Measurements from ENCODE around the gene ZBTB25.

Gene ZBTB25

DNA sequence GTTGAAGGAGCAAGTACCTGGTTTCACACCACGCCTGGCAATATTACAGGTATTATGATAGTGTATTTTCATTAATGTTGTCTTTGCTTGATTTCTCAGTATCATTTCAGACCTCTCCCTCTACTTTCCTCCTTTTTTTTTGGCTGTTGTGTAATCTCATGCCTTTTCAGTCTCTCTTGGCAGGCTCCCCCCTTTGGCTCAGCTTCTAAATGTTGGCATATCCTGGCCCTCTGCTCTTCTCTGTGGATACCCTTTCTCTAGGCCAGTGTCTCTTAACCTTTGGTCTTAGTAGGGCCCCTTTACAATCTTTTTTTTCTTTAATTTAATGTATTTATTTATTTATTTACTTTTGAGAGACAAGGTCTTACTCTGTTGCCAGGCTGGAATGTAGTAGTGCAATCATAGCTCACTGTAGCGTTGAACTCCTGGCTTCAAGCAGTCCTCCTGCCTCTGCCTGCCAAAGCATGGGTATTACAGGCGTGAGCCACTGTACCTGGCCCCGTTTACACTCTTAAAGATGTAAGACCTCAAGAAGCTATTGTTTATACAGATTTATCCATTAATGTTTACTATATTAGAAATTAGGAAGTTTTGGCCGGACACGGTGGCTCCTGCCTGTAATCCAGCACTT is 102.7 kb downstream of the ZBTB25 start:
- peaks cover 48% of the 10 kb centered on the region for H3K36me3 Mint-ChIP-seq (ENCODE audit: low read depth)

More for the DNA sequence above, 102.7 kb downstream of the ZBTB25 start:
- Mint-ChIP-seq H3K4me1 (no peaks in the 10 kb centered on the region), H3K27me3 (ENCODE audit: low read depth, poor library complexity) (no peaks in the 10 kb centered on the region), H3K4me3 (no peak overlapping the region), H3K9me3 (no peaks in the 10 kb centered on the region), H3K27ac (peak overlapping the region; percentile 5)
- TF ChIP-seq, protein P1, sequence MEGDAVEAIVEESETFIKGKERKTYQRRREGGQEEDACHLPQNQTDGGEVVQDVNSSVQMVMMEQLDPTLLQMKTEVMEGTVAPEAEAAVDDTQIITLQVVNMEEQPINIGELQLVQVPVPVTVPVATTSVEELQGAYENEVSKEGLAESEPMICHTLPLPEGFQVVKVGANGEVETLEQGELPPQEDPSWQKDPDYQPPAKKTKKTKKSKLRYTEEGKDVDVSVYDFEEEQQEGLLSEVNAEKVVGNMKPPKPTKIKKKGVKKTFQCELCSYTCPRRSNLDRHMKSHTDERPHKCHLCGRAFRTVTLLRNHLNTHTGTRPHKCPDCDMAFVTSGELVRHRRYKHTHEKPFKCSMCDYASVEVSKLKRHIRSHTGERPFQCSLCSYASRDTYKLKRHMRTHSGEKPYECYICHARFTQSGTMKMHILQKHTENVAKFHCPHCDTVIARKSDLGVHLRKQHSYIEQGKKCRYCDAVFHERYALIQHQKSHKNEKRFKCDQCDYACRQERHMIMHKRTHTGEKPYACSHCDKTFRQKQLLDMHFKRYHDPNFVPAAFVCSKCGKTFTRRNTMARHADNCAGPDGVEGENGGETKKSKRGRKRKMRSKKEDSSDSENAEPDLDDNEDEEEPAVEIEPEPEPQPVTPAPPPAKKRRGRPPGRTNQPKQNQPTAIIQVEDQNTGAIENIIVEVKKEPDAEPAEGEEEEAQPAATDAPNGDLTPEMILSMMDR (IDR thresholded peaks at IDR 0.05), result no peak
- DNase-seq, result no peak
